HG02571 (cell line): ENCODE measurements around the gene SLC44A1.

Source experiments
- ATAC-seq: cut with Tn5 transposase; IDR thresholded peaks from one replicate; pipeline ENCODE4 v1.9.1; 2021; ENCODE audit warnings: mild to moderate bottlenecking, moderate library complexity; ENCODE audit not compliant: unreplicated experiment

The SLC44A1 gene

GRCh38 chr9:105449081-105449480 lies 204.6 kb downstream of the SLC44A1 start:
- no peak for ATAC-seq

GRCh38 chr9:105452185-105452584 lies 207.7 kb downstream of the SLC44A1 start:
- ATAC-seq = no peak

- no peak for ATAC-seq
Measured at GRCh38 chr9:105455836-105456475, 211.5 kb downstream of the SLC44A1 start.

GRCh38 chr9:105457560-105458294 lies 213.3 kb downstream of the SLC44A1 start:
- no peak for ATAC-seq

GRCh38 chr9:105458404-105458803 lies 214.0 kb downstream of the SLC44A1 start:
- ATAC-seq = no peak

GRCh38 chr9:105459336-105459735 lies 214.9 kb downstream of the SLC44A1 start:
- ATAC-seq = no peak

- no peak for ATAC-seq
Measured at GRCh38 chr9:105466898-105467455, 222.5 kb downstream of the SLC44A1 start.

GRCh38 chr9:105468875-105469274 lies 224.4 kb downstream of the SLC44A1 start:
- no peak for ATAC-seq

- no peak for ATAC-seq
Measured at GRCh38 chr9:105473221-105473620, 228.8 kb downstream of the SLC44A1 start.

GRCh38 chr9:105475302-105475701 lies 230.9 kb downstream of the SLC44A1 start:
- ATAC-seq = no peak

- ATAC-seq = no peak
Measured at GRCh38 chr9:105479846-105480245, 235.4 kb downstream of the SLC44A1 start.

- no peak for ATAC-seq
Measured at GRCh38 chr9:105483618-105484017, 239.2 kb downstream of the SLC44A1 start.

GRCh38 chr9:105484226-105484625 lies 239.8 kb downstream of the SLC44A1 start:
- ATAC-seq = no peak

GRCh38 chr9:105485131-105485530 lies 240.7 kb downstream of the SLC44A1 start:
- no peak for ATAC-seq
